ENCODE measurements around the gene UNC5C. TPM values are rescaled to one million over a fixed set of nuclear protein-coding genes. Genes with fewer than 3 reads are reported as not detected.
"Not testable (repeated sequence)": the region's sequence is repeated elsewhere in the genome, so short reads cannot be mapped to it uniquely, and the experiment has no call there.

Gene UNC5C
- total RNA-seq, 1 donor from 2014 or later, result not detected

DNA sequence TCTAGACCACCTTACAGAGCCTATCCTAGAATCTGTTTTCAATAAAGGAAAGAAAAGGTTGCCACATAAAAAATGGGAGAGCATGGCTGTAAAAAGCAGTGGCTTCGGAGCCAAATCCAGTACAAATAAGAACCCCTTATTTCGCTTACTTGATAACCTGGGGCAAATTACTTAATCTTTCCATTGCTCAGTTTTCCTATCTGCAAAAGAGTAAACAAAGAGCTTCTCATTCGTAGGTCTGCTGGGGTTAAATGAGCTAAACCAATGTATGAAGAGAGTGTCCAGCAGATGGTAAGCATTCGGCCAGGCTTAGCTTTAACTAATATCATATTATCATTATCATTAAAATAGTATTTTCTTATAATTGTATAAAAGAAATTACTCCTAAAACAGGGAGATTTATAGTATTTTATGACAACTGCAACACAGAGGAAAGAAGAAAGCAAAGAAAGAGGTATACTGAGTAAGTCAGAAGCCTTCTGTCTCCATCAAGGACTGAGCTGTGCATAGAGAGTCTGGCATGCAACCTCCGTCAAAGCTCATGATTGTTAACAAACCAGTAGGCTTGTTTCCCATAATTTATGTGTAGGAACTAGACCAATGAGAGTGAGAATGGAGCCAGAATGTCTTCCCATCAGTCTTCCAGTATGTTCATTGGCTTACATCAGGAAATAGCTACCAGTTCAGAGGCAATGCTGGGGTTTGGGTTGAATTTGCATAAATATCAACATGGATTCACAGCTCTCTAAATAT is 364.9 kb downstream of the UNC5C start:
- intact Hi-C loops (cut with micrococcal nuclease), result no loop called here

DNA sequence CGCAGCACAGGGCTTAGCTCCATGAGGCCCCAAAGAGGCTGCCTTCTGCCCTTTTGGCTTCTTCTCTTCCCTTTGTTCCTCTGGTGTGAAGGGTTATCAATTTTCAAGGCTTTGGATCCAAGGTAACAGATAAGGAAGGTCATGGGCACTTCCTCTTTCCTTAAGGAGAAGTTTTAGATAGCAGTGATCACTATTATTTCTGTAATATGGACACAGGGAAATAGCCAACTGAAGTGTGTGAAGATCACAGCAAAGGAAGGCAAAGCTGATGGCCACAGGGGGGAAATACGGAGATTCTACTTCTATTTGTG is 366.8 kb downstream of the UNC5C start:
- intact Hi-C loops (cut with micrococcal nuclease), result no loop called here

DNA sequence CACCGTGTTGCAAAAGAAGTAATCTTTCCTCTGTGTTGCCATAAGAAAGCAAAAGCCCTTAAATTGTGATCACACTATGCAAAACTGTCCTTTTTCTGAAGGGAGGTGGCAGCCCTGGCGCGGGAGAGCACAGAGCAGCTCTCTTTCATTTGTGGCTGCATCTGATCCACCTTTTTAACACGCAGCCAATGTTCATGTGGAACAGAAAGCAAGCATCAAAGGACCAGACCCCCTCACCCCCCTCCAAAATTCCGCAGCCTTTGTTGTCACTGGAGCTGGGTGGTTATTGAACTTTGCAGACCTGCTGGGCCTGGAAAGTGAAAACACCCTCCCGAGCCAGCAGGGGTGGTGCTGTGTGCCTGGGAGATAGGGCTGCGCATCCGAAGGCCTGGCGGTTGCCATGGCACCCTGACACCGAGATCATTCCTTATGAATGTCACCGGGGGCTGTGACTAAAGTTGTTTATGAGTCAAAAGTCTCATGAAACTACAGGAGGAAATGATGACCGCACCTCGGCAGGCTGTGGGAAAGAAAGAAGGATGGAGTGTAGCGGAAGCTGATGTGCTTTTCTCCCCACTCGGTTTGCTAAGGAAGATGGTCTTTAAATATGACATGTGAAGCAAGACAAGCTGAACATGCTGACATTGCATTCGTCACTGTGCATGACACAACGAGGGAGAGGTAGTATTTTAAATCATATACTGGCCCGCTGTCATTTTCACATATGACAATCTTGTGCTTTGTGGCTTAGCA is 367.4 kb downstream of the UNC5C start:
- intact Hi-C loops (cut with micrococcal nuclease), result no loop called here

DNA sequence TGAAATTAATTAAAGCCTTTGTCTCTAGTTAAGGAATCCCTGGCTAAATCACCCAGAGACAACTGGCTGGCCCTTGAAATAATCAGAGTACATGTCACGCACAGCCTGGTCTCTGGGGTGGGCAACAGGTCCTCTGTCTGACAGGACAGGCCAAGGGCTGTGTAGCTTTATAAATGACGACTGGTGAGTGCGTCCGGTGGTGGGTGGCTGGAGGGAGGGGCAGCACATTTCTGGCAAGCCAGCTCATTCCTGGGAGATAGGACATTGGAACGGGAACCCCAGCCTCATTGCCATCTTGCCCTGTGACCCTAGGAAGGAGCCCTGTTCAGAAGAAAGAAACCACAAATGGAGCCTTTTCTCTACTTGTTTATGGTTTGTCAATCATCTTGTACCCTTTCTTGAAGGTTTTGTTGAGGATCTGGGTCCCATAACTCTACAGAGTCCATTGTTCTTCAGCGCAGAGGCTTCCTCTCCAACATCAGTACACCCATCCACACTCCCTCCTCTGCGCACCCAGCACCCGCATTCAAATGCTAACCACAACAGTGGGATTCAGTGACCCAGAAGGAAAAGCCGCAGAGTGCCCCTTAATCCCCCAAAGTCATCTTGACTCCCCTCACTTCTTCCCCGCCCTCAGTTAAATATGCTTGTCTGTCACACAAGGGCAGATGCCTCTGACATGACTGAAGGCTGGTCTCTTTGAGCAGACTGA is 368.1 kb downstream of the UNC5C start:
- intact Hi-C loops (cut with micrococcal nuclease), result no loop called here

DNA sequence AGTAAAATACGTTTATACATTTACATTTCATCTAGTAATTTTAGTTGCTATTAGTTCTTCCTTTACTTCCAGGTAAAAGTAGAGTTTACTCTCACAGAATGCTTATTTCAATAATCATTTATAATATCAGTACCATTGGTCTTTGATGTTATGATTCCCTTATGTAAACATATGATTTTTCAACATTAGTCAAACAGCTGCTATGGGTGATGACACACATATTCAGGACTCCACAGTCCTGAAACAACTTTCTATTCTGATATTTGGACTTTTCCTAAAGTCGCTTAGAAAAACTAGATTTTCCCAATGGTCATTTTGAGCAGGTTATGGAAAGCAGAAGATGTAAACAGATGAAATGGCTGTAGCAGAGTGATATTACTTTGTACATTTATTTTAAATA is 369.8 kb downstream of the UNC5C start:
- intact Hi-C loops (cut with micrococcal nuclease), result no loop called here

DNA sequence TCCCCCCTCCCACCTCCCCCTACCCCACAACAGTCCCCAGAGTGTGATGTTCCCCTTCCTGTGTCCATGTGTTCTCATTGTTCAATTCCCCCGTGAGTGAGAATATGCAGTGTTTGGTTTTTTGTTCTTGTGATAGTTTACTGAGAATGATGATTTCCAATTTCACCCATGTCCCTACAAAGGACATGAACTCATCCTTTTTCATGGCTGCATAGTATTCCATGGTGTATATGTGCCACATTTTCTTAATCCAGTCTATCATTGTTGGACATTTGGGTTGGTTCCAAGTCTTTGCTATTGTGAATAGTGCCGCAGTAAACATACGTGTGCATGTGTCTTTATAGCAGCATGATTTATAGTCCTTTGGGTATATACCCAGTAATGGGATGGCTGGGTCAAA is 377.4 kb downstream of the UNC5C start:
- intact Hi-C loops (cut with micrococcal nuclease), result not testable (repeated sequence)

DNA sequence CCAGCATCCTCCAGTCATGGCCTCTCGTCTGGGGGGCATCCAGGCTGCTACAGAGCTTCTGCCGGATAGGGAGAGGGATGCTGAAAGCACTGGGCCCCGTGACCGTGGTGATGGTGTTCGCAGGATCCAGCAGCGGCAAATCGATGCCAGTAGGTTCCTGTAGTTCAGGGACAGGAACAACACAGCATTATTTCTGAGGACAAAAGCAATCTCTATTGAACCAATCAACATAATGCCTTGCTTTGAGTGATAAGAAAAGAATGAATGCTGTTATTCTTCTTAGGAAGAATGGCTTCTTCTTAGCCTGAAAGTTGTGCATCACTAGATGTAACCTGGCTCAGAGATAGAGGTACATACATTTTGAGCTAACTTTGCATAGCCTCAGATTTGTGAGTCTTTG is 378.6 kb downstream of the UNC5C start:
- intact Hi-C loops (cut with micrococcal nuclease), result no loop called here

DNA sequence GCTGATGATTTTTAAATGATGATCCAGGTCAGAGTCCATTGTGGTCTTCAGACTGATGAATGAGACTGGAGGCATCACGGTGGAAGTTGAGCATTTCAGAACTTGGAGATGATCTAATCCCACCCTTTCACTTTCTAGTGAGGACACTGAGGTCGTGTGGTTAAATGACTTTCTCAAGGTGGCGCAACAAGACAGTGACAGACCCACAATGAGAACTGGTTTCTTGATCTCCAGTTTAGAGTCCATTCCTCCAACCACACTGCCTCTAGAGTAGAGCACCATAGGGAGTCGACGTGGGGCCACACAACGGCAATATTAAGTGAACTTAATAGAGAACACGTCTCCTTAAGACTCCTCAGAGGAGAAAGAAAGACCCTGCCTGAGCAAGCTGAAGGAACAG is 381.0 kb downstream of the UNC5C start:
- intact Hi-C loops (cut with micrococcal nuclease), result loop anchor here (2.0 to 10.0 kb wide), 5 partner anchors 124 to 1984 kb away; no protein-coding TSS in a partner anchor

DNA sequence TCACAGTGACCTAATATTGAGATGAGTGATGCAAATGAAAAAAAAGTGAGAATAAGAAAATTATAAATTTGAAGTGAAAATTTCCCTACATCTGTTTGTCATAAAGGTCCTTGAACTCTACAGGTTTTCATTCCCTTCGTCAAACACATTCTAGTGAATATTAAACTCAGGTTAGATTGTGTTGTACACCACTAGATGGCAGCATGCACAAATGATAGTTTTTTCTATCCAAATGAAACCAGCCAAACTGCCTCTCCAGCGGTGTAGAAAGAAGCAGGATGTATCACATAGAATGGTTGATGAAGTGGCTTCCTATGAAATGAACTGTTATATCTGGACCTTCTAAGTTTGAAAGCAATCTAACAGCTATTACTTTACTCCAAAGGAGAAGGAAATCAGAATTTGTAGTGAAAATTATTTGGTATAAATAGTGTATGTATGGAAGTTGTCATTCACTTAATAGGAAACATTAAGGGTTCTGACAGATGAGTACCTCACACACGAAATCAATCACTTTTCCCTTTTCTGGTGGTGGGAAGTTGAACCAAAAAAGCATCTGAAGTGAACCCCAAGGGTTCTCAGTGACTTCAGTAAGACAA is 382.7 kb downstream of the UNC5C start:
- intact Hi-C loops (cut with micrococcal nuclease), result loop anchor here (1.0 to 10.0 kb wide), 6 partner anchors 10 to 1986 kb away; no protein-coding TSS in a partner anchor

DNA sequence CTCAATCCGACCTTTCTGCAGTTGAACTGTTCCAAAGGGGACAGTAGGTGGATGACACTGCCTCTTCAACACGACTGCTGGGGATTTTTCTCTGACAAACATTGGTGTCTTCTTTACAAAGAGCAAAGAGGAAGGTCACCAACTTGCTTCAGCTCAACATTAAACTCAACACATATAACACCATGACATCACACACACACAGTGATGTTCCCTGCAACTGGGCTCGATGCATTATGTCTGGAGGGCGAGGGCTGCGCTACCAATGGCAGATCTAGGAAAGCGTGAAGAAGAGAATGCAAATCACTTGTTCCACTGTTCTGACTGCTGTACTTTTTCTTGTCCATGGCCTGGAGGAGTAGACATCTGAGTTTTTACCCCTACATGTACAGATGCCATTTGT is 385.9 kb downstream of the UNC5C start:
- intact Hi-C loops (cut with micrococcal nuclease), result loop anchor here (10.0 kb wide), 1 partner anchor 672 kb away; no protein-coding TSS in a partner anchor

DNA sequence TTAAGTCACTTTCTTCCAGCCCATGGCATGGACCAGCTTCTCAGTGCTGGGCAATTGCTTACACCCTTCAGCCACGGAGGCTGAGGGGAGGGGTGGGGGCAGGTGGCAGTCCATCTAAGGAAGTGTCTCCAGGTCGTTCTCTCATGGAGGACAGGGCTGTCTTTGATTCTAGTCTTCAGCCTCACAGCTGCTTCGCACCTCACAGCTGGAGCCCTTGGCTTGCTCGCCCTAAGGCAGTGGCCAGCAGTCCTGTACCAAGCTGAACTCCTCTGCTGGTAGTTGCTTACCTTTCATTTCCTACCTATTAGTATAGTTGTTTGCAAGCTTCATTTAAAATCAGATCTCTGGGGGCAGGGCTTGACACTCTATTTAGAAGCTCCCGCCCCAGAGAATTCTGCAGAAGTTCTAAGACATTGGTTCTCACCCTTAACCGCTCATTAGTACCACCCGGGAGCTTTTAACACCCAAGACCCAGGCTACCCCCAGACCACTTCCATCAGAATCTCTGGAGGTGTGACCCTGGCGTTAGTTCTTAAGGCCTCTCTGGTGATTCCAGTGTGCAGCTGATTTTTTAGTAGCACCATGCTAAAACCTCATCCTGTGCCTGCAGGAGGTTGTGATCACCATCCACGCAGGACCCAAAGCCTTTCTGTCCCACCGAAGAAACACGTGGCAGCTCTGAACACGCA is 386.8 kb downstream of the UNC5C start:
- intact Hi-C loops (cut with micrococcal nuclease), result loop anchor here (10.0 kb wide), 1 partner anchor 673 kb away; no protein-coding TSS in a partner anchor

DNA sequence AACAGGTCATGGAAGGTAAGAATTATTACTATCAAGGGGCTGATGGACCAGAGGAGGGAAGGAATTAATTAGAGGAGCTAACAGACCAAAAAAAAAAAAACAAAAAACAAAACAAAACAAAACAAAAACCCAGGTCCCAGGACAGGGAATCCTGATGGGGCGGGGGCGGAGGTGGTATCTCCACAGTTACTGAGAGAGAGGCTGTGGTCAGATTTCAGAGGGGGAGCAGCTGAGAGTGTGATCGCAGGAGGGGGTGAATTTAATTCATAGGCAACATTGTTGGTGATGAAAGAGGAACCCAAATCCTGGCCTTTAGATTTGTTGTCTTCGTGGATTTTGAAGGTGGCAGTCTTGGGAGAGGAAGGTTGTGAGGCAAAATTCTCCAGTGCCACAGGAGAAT is 389.4 kb downstream of the UNC5C start:
- intact Hi-C loops (cut with micrococcal nuclease), result loop anchor here (5.0 to 10.0 kb wide), 3 partner anchors 385 to 878 kb away; partner anchors contain the start of genes PDLIM5 and UNC5C

DNA sequence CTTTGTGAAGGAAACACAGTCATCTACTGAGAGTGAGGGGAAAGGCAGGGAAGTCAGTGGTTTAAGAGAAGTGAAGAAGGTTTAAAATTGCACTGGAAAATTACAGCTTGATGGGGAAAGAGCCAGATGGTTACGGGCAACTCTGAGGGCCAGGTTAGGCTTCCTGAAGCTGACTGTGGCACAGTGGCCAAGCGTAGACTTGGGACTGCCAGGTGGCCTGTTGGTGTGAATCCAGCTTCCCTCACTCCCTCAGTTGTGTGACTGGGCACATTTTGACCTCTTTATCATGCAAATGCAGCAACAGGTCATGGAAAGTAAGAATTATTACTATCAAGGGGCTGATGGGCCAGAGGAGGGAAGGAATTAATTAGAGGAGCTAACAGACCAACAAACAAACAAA is 390.1 kb downstream of the UNC5C start:
- intact Hi-C loops (cut with micrococcal nuclease), result loop anchor here (5.0 to 10.0 kb wide), 3 partner anchors 386 to 879 kb away; partner anchors contain the start of genes PDLIM5 and UNC5C

DNA sequence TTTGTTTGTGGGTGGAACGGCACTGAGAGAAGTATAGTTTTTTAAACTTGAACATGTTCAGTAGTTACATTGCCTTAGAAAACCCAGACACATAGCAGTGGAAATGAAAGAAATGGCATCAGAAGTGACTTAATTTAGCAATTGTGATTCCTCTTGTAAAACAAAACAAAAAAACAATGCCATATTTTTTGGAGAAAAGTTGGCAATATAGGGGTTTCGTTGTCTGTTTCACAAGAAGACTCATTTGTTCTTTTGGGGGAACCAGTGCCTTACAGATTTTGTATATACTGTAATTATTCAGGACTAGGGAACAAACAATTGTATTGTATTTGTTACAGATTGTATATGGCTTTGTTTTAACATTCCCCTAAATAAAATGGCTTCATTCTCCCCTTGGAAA is 390.7 kb downstream of the UNC5C start:
- intact Hi-C loops (cut with micrococcal nuclease), result loop anchor here (5.0 to 10.0 kb wide), 3 partner anchors 387 to 879 kb away; partner anchors contain the start of genes PDLIM5 and UNC5C

DNA sequence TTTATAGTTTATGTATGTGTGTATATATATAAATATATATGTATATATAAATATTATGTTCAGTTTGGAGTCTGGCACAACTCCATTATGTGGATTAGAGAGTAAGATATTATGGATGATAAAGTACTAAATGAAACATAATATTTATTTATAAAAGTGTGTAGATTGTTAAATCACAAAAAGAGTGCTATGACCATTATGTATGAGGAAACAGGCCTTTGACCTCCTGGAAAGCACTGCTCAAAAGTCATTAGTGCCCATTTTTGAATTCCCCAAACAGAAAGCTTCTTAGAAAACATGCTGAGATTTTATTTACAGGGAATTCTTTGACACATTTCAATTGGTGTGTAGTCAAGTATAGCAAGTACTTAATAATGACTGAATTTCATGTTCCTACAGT is 391.2 kb downstream of the UNC5C start:
- intact Hi-C loops (cut with micrococcal nuclease), result loop anchor here (2.0 to 10.0 kb wide), 4 partner anchors 387 to 1195 kb away; partner anchors contain the start of genes PDLIM5 and UNC5C

DNA sequence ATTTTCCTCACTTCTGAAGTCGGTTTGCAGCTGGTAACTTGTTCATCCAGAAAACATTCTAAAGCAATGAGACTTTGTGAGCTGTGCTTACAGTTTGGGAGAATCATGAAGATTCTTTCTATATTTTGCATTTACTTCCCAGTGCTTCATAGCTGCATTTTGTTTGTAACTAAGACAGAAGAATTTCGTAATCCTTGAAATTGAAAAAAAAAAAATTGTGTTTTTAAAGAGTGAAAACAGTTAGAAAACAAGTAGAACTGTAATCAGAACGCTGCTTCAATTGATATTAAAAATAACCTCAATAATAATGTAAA is 392.4 kb downstream of the UNC5C start:
- intact Hi-C loops (cut with micrococcal nuclease), result loop anchor here (1.0 to 10.0 kb wide), 5 partner anchors 10 to 1196 kb away; partner anchors contain the start of genes PDLIM5 and UNC5C

DNA sequence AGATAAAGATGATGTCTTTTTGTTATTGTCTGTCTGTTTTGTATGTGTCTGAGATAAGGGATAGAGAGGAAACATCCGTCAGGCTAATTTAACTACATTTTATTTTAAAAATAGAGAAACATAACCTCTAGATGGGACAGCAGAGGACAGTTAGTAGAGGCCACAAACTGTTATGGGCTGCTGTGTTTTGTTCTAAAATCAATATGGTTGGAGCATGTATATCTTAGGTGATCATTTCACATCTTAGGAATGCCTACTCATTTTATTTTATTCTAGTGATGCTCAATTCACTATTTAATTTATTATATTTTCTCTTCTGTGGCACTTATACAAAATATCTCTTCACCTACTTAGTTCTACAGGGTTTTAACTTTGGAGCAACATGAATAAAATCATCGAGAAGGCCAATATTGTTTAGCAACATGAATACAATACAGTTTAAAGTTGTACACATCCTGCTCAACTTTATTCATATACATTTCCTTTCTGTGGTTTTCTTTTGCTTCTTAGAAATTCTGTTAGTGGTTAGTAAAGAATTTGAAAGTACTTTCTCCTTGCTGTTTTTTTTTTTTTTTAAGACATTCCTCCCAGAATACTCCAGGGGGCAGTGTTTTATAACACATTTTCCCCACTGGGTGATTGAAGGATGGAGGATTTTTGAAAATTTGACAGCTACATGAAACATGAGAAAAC is 392.9 kb downstream of the UNC5C start:
- intact Hi-C loops (cut with micrococcal nuclease), result loop anchor here (1.0 to 10.0 kb wide), 5 partner anchors 10 to 1197 kb away; partner anchors contain the start of genes PDLIM5 and UNC5C

DNA sequence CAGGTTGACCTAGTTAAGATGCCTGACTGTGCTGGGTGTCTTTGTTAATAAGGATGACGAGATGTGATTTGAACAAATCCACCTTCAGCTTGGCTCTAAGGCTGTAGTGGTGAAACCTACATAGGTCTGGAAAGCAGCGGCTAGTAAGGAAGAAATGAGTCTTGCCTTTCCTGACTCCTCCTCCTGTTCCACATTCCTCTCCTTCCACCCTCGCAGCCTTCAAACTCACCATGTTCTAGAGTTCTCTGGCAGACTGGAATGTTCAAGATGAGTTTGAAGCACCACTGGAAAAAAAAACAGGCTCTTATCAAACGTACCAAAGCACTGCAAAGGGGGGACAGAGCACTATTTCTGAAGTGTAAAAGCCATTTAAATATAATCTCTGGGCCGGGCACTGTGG is 395.6 kb downstream of the UNC5C start:
- intact Hi-C loops (cut with micrococcal nuclease), result loop anchor here (10.0 kb wide), 1 partner anchor 392 kb away; the partner anchor contains the start of gene UNC5C

DNA sequence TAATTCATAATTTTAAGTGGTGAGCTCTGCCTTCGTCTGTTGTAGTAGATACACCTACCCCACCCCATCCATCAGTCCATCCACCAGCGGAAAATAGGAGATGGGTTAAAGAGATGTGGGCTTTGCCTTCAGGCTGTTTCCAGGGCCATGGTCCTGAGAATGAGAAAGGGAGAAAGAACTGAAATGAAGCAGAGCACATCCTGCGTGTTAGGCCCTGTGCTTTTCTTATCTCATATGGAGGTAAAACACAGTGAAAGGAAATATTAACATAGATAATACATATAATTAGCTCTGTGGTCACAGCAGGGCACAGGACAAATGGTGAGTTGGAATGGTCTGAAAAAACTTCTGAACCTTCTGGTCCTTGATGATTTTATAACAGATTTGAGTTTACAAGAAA is 397.5 kb downstream of the UNC5C start:
- intact Hi-C loops (cut with micrococcal nuclease), result loop anchor here (10.0 kb wide), 1 partner anchor 394 kb away; the partner anchor contains the start of gene UNC5C

DNA sequence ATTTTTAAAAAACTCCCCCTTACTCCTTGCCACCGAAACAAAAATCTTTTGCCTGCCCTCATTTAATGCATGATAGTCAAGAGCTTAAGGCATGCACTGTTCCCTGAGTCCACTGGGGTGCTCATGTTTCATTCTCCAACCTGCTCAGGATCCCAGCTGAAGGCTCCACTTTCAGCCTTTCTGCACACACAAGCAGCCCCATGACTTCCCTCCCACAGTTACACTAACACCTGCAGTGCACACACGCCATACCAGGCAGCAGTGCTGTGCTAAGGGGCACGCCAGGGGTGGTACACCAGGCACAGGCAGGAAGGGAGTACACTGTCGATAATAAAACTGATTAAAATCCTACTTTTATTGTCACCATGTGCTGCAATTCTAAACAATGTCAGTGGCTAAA is 405.8 kb downstream of the UNC5C start:
- intact Hi-C loops (cut with micrococcal nuclease), result no loop called here

Data from T-helper 1 cell treated with Interleukin-12 subunit alpha and Interleukin-12 subunit beta and Interleukin-4 antibody, amounts not matched to agents 30 ng/mL and 1 ng/mL, for 36 hours (primary cell).